ENCODE measurements around the gene PRLH. TPM values are rescaled to one million over a fixed set of nuclear protein-coding genes. Genes with fewer than 3 reads are reported as not detected.
A peak's percentile ranks its signal among the peaks of the same experiment; 100 is the strongest.

The PRLH gene
- total and polyA plus RNA-seq, 12 donors, result not detected

- H3K4me3 ChIP-seq, result no peak overlapping the region
- TF ChIP-seq, protein P1, sequence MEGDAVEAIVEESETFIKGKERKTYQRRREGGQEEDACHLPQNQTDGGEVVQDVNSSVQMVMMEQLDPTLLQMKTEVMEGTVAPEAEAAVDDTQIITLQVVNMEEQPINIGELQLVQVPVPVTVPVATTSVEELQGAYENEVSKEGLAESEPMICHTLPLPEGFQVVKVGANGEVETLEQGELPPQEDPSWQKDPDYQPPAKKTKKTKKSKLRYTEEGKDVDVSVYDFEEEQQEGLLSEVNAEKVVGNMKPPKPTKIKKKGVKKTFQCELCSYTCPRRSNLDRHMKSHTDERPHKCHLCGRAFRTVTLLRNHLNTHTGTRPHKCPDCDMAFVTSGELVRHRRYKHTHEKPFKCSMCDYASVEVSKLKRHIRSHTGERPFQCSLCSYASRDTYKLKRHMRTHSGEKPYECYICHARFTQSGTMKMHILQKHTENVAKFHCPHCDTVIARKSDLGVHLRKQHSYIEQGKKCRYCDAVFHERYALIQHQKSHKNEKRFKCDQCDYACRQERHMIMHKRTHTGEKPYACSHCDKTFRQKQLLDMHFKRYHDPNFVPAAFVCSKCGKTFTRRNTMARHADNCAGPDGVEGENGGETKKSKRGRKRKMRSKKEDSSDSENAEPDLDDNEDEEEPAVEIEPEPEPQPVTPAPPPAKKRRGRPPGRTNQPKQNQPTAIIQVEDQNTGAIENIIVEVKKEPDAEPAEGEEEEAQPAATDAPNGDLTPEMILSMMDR (IDR thresholded peaks at IDR 0.05), result no peak
Observed at GRCh38 chr2:237520290-237520689, 46.1 kb upstream of the PRLH start.

GRCh38 chr2:237524631-237525030 lies 41.7 kb upstream of the PRLH start:
- intact Hi-C loops (cut with DNase I), result no loop called here
- Histone ChIP-seq H3K27me3 (no peaks in the 10 kb centered on the region), H3K9me3 (no peaks in the 10 kb centered on the region), H3K27ac (no peak overlapping the region), H3K36me3 (peaks cover 0 to 35% (median 0%) of the 10 kb centered on the region in 9 donors), H3K4me3 (no peak overlapping the region), H3K4me1 (no peaks in the 10 kb centered on the region)
- WGBS, 2 donors, result 66 to 72% methylated on average over 6 of the region's 6 CpGs
- peak in 1 of 8 donors; percentile 56 for ATAC-seq
- TF ChIP-seq, protein P1 (IDR thresholded peaks at IDR 0.05), result no peak
- no peak for DNase-seq

More at GRCh38 chr2:237520290-237520689, 46.1 kb upstream of the PRLH start:
- no peak for DNase-seq
- no peak for ATAC-seq
- 89 to 93% methylated on average over 6 of the region's 6 CpGs for WGBS, 2 donors
- intact Hi-C loops (cut with DNase I), result no loop called here
- Histone ChIP-seq H3K4me1 (peaks cover 0 to 10% (median 4%) of the 10 kb centered on the region in 9 donors), H3K36me3 (no peaks in the 10 kb centered on the region), H3K27ac (no peak overlapping the region), H3K9me3 (no peaks in the 10 kb centered on the region), H3K27me3 (no peaks in the 10 kb centered on the region)

- TF ChIP-seq, protein P1 (IDR thresholded peaks at IDR 0.05), result no peak
- DNase-seq, result no peak
- peak in 1 of 8 donors; percentile 17 for ATAC-seq
- Histone ChIP-seq H3K9me3 (no peaks in the 10 kb centered on the region), H3K36me3 (peaks cover 0 to 39% (median 0%) of the 10 kb centered on the region in 9 donors), H3K4me3 (no peak overlapping the region), H3K27ac (no peak overlapping the region), H3K27me3 (no peaks in the 10 kb centered on the region), H3K4me1 (no peaks in the 10 kb centered on the region)
- intact Hi-C loops (cut with DNase I), result no loop called here
- WGBS, 2 donors, result 89 to 94% methylated on average over 17 of the region's 17 CpGs
Observed at GRCh38 chr2:237525559-237526157, 40.7 kb upstream of the PRLH start.

DNA sequence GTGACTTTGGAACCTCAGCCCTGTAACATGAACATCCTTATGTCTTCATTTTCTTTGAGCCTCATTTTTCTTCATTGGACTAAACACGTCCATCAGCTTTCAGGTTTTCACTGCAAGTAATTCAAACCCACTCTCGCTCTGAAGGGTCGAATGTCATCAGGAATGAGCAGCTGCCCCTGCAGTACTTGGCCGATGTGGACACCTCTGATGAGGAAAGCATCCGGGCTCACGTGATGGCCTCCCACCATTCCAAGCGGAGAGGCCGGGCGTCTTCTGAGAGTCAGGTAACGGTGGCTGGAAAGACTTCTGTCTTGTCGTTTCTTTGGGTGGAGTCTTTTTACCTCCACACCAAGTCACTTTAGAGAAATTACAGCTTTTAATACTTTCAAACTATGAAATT lies 39.1 kb upstream of the PRLH start:
- Histone ChIP-seq H3K4me3 (no peak overlapping the region), H3K9me3 (no peaks in the 10 kb centered on the region), H3K27ac (no peak overlapping the region), H3K4me1 (no peaks in the 10 kb centered on the region), H3K27me3 (no peaks in the 10 kb centered on the region), H3K36me3 (peaks cover 0 to 44% (median 0%) of the 10 kb centered on the region in 9 donors)
- intact Hi-C loops (cut with DNase I), result no loop called here
- 91 to 92% methylated on average over 11 of the region's 11 CpGs for WGBS, 2 donors
- DNase-seq (no peak), ATAC-seq (no peak)
- TF ChIP-seq, protein P1 (IDR thresholded peaks at IDR 0.05), result no peak
